Forelimb muscle (tissue), 1 donor: Measurements from ENCODE around the gene HEMGN. TPM values are rescaled to one million over a fixed set of nuclear protein-coding genes. Genes with fewer than 3 reads are reported as not detected.

ENCODE experiments used
- DNase-seq: peaks from one replicate; pipeline ENCODE4 v3.0.0-alpha.2; 2013; ENCODE audit warnings: low read depth
- polyA plus RNA-seq: library from polyadenylated mRNA; unstranded; fragments of 120-200 nt; gene quantifications from one replicate; pipeline ENCODE4 v1.2.1, GENCODE V29; 2013; ENCODE audit not compliant: insufficient read length

Gene HEMGN
- polyA plus RNA-seq, 1 donor = 3.5 TPM

- DNase-seq = no peak
Measured at GRCh38 chr9:97895695-97896332, 42.2 kb downstream of the HEMGN start.

DNA sequence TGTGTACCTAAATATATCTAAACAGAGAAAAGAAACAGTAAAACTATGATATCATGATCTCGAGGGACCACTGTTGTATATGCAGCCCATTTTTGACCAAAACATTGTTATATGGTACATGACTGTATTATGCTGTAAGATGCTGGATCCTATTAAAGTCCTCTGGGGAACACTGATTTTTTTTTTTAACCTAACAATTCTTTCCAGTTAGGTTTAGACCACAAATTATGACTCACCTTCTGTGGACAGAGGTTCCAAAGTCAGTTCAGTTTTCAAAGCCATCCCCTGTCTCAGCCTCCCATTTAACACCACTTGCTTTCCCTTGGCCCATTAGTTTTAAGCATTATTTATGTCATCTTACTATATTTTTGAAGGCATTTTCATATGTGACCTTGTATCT is 42.8 kb downstream of the HEMGN start:
- no peak for DNase-seq

- DNase-seq = no peak
Measured at GRCh38 chr9:97892421-97892820, 45.6 kb downstream of the HEMGN start.

DNA sequence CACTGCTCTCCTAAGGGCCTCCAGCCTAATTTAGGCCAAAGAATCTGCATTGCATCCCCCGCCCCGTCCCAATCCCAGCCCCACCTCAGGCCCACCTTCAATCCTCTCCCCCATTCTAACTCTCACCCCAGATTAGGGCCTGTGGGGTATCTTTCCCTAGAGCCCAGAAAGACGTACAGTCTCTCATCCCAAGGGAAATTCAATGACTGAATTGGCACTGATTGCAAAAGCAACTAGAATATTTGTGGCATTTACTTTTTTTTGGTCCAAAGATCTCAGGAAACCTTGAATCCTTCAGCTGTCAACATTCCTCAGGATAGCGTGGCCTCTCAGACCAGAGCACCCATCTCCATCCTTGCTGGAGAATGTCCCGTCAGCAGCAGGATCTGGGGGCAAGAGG is 46.2 kb downstream of the HEMGN start:
- DNase-seq = no peak

DNA sequence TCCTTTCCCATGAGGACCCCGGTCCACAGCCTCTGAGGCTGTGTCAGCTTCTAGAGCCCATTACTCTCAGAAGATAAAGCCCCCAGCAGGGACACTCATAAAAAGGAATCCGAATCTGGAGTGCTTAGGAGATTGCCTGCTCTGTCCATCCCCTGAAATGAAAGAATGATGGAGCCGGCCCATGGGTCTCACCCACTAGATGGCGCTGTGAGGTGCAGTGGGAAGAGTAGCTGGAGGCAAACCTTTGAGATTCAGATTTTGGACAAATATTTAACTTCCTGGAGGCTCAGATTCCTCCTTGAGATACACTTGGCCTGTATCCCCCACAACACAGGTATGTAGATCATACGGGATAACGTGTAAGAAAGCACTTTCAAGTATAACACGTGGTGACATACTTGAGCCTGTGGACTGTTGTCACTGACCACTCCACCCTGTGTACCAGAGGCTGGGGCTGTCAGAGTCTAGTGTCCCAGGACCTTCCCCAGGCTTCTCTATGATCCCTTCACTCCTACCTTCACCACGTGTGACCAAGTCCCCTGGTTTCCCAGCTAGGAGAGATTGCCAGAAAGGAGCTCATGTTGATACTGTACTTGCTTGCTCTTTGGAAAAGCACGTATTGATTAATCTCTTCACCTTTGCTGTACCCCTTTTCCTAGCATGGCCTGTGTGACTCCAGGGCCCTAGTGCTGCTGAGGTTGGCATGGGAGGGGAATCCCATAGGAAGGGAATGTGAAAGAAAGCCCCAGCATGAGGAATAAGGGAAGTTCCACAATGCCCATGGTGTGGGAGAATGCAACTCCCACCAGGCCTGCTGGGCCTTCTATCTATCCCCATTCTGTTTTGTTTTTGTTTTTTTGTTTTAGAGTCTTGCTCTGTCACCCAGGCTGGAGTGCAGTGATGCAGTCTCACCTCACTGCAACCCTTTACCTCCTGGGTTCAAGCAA is 47.8 kb downstream of the HEMGN start:
- DNase-seq = no peak

- DNase-seq = no peak
Measured at GRCh38 chr9:97880336-97880735, 57.6 kb downstream of the HEMGN start.

Other genes with a start within 250 kb of the HEMGN start
- 19.4 TPM for gene XPA, start 240.8 kb downstream of the HEMGN start, polyA plus RNA-seq
- not detected for gene FOXE1, start 84.9 kb downstream of the HEMGN start, polyA plus RNA-seq
- gene TRMO, start 15.7 kb downstream of the HEMGN start, polyA plus RNA-seq = 9.2 TPM
- 123 TPM for gene ANP32B, start 45.2 kb upstream of the HEMGN start, polyA plus RNA-seq
- 32.2 TPM for gene NANS, start 118.6 kb upstream of the HEMGN start, polyA plus RNA-seq
- gene TRIM14, start 181.1 kb upstream of the HEMGN start, polyA plus RNA-seq = 1.0 TPM